Kidney tubule cell (primary cell): ENCODE results near the gene FBXL14.
A peak's percentile ranks its signal among the peaks of the same experiment; 100 is the strongest.
"Not testable (repeated sequence)": the region's sequence is repeated elsewhere in the genome, so short reads cannot be mapped to it uniquely, and the experiment has no call there.

ENCODE experiments used
- DNase-seq: peaks from one replicate; pipeline ENCODE4 v3.0.0-alpha.2; 2018; ENCODE audit warnings: low spot score

FBXL14 gene

GRCh38 chr12:1619587-1619986, 25.2 kb upstream of the FBXL14 start:
- DNase-seq, result no peak

DNA sequence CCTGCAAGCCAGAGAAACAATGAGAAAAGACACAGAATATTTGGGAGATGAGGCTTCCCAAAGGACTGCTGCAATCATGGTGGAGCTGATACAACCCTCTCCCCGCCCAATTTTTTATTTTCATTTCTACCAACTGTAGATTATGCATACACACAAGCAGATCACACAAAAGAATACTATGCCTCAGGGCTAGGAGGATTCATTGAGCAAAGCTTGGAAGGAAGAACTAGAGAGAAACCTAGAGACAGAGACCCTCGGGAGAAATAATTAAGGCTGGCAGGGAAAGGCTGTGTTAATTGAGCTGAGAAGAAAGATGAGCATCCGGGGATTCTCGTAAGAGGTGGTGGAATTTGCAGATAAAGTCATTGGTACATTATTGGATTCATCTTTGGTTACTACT, 24.8 kb upstream of the FBXL14 start:
- DNase-seq, result no peak

DNA sequence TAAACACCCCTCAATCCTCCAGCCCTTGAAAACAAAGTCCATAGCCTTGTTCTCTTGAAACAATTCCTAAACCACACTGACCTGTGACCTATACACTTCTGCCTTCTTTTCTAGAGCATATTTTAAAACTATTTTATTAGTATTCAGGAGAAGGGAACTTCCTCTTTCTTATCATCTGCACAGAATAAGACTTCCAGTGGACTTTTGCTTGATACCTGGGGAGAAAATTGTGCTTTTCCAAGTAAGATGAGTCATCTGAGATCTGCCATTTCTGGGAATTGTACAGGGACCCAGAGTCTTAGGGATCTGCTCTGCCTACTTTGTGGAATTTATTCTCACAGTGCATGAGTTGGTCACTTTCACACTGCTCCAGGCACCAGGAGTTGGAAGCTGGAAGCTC, 24.1 kb upstream of the FBXL14 start:
- peak; percentile 57 for DNase-seq

GRCh38 chr12:1616233-1617066, 22.1 kb upstream of the FBXL14 start:
- DNase-seq, result no peak

GRCh38 chr12:1614360-1614759, 20.0 kb upstream of the FBXL14 start:
- DNase-seq, result no peak

DNA sequence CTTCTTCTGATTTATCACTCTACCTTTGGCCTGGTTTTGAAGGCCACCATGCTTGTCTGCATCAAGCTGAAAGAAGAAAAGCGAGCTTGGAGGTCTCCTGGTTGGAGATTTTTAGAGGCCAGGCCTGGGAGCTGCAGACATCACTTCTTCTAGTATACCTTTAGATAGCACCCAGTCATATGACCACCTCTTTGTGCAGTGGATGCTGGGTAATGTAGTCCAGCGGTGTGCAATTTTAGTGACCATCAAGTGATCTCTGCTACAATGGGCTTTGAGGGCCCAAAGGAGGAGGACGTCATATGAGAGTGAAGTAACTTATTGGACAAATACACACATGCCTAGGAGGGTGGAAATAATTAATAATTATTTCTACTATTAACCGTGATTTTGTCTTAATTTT, 19.5 kb upstream of the FBXL14 start:
- DNase-seq, result no peak

DNA sequence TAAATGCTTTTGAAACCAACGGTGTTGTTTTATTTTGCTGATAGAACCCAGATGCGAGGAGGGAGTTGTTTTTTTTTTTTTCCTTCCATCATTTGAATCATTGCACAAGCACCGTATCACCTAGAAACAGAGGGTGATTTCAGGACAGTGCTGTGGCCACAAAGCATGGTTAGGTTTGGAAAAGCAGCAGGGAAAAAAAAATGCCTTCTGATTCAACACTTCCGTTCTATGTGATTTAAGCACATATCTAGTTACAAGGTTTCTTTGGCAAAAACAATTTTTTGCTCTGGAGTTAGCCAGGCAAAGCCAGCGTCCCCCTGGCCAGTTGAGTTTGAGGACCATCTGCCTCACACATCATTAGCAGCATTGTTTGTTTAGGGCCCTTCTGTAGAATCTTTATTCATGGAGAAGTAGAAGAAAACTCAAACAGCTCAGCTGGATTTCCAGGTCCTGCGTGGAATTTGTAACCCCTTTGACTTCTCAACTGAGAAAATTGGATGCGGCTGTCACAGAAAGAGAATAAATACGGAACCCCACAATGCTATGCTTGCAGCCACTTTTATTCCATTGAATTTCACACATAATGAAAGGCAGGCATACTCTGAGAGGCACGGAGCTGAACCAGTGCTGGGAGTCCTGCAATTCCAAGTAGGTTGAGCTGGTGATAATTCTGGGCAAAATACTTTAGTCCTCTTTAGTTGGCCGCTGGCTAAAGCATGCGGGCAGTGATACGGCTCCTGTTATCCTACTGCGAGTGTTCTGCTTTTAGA, 17.6 kb upstream of the FBXL14 start:
- no peak for DNase-seq

GRCh38 chr12:1610072-1610643, 15.8 kb upstream of the FBXL14 start:
- DNase-seq, result no peak

GRCh38 chr12:1608713-1609119, 14.3 kb upstream of the FBXL14 start:
- no peak for DNase-seq

DNA sequence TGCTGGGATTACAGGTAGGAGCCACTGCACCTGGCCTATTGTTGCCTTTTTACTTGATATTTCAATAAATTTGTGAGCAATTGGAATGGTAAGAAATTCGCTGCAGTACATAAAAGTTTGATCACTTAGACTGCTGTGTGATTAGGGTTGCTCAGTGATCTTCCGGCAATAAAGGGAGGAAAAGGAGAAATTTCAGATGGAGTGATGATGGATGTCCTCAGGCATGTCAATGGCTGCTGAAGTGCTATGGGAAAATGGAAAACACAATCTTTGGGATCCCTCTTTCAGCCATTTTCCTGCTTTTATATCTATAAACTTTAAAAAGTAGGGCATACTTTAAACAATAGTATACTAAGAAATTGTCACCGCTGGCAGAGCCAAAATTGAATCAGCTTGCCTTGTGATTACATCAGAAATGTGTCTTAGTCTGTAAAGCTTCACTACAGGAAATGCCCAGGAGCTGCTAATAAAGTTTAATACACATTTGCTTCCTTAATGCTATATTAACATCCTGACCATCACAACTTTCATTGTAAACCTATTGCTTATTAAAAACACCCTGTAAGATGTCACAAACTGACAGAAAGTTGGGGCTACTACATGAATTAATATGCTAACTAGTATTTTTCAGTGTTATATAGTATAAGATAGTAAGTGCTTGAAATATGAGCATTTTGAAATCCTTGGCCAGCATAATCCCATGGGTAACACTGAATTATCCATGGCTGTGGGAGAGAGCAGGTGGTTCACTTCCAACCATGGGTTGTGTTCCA, 13.7 kb upstream of the FBXL14 start:
- no peak for DNase-seq

DNA sequence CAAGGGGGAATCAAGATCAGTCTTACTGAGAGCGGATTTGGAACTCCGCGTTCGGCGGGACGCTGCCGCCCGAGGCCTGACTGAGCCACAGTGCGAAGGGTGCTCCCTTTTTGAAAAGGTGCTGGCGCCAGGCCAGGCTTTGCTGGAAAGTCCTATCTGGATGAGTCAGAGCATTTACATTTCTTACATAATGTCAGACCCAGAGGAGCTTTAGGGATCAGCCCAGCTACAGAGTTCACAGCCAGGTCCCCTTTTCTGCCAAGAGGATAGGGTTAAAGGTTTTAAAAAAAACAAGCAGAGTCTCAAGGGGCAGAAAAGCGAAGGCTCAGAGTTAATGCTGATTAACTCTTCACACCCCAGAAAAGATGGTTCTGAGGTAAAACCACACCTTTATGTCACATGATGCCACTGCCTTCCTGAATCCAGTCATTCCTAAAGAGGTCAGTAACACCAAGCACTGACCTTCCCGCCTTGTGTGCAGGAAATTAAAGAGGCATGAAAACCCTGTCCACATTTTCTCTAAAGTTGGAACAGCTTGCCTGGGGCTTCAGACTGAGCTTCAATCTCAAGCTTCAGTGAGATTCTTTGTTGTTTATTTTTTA, 11.7 kb upstream of the FBXL14 start:
- peak; percentile 93 for DNase-seq

- DNase-seq, result peak; percentile 87
Measured at GRCh38 chr12:1605129-1606020, 11.0 kb upstream of the FBXL14 start.

DNA sequence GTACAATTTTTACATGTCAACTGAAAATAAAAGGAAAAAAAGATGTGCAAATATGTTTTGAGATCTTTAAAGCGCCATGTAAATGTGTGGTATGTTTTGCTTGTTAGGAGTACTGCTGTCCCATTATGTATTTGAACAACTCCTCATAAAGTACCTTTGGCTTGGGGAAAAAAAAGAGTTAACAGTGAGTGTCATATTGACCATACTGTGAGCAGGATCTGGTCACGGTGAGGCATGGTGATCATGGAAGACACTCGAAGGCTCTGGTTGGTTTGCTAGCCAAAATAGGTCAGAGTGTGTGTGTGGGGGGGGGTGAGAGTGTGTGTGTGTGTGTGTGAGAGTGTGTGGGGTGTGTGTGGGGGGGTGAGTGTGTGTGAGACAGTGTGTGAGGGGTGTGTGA, 10.1 kb upstream of the FBXL14 start:
- no peak for DNase-seq

DNA sequence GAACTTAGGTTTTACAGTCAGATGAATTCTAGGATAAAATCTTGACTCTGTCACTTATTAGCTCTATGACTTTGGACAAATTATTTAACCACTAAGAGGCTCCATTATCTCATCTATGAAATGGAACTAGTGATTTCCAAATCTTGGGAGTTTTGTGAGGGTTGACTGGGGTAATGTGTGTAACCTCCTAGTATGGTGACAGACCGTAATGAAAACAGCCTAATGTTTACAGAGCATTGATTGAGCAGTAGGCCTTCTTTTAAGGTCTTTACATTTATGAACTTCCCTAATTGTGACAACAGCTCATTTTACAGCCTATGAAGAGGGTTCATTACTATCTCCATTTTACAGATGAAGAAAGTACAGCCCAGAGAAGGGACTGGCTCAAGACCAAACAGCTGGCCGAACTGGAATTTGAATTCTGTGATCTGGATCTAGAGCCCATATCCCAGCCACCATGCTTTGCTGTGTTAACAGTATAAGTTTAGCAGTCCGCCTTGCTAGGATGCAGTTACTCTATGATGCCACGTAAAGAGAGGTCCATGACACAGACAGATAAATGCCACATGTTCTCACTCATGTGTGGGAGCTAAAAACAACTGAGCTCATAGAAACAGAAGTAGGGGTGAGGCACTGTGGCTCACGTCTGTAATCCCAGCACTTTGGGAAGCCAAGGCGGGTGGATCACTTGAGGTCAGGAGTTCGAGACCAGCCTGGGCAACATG, 9.1 kb upstream of the FBXL14 start:
- DNase-seq, result no peak

GRCh38 chr12:1602706-1603105, 8.3 kb upstream of the FBXL14 start:
- DNase-seq, result not testable (repeated sequence)

DNA sequence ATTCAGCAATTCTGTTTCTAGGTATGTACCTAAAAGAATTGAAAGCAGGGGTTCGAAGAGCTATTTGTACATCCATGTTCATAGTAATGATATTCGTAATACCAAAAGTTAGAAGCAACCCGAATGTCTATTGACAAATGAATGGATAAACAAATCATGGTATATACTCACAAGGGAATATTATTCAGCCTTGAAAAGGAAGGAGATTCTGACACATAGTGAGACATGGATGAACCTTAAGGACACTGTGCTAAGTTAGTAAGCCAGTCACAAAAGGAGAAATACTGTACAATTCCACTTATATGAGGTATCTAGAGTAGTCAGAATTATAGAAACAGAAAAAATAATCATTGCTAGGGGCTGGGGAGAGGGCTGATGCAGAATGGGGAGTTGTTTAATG, 4.4 kb upstream of the FBXL14 start:
- DNase-seq, result no peak

DNA sequence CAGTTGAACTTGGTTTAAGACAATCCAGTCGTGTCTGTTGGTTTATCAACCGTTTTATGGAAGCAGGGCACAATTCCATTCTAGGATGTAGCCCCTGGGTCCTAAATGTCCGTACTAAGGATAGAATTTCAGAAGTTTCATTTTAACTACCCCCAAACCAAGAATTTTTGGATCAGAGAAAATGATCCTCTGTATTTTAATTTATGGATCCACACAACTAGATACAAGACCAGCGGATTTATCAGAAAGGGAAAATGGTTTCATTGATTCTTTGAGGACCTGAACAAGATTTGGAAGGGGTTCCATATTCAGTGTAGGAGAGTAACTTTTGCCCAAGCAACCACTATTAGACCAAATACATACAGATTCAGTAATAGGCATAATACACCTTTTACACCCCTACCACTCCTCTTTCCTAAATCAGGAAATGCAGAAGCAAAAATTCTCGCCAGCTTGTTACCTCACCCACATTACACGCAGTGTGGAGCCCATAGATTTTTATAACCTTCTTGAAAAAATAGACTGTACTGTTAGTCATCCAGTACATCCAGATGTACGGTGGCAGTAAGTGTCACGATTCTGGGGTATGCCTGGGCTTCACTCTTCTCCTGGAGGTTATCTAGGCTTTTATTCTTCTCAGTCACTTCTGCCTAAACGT, 1.4 kb upstream of the FBXL14 start:
- no peak for DNase-seq

DNA sequence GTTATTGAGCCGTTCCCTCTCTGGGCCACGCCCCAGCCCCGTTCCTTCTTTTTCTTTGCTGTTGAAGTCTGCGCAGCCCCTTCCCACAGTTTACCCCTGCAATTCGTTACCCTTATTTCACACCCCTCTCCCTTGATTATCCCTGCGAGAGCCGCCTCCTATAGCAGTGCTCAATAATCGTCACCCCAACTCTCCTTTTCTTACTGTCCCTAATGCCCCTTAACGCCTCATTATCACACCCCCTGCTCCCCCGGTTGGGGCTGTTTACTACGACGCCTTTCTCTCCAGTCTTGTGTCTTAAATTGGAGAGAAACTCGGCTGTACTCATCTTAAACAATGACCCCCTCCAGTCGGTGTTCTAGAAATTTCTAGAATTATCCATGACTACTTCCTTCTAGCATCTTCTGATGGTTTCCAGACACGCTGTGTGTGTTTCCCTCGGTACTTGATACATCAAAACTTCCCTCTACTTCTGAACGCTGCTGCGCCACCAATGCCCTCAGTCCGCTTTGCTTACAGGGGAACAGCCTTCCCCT, 713 bp upstream of the FBXL14 start:
- DNase-seq, result no peak

- DNase-seq, result no peak
Measured at GRCh38 chr12:1594006-1594260, 448 bp downstream of the FBXL14 start.
